ENCODE data around the gene WNT9A. TPM values are rescaled to one million over a fixed set of nuclear protein-coding genes. Genes with fewer than 3 reads are reported as not detected.
"Not testable (repeated sequence)": the region's sequence is repeated elsewhere in the genome, so short reads cannot be mapped to it uniquely, and the experiment has no call there.

WNT9A gene
- total RNA-seq, 6 donors from 2014 or later = 4.2 to 15.5 (median 10.9) TPM

DNA sequence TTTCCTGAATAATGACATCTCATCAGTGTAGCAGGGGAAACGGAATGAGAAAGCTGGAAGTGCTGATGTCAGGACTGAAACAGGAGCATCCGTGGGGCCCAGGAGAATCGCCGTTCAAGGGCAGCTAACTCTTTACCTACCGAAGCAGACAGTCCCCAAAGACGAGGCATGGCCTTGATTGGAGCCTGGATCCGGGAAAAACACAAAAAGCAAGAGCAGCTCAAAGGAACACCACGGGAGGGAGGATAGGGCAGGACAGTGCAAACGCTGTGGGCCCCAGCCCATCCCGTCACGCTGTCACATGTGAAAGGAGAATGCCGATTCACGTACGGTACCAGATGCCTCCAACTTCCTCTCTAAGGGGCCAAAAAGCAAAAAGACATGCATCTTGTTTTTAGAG is 34.9 kb downstream of the WNT9A start:
- ATAC-seq (ENCODE audit: low FRiP score in 2 of 2) = no peak
- TF ChIP-seq, protein P1, sequence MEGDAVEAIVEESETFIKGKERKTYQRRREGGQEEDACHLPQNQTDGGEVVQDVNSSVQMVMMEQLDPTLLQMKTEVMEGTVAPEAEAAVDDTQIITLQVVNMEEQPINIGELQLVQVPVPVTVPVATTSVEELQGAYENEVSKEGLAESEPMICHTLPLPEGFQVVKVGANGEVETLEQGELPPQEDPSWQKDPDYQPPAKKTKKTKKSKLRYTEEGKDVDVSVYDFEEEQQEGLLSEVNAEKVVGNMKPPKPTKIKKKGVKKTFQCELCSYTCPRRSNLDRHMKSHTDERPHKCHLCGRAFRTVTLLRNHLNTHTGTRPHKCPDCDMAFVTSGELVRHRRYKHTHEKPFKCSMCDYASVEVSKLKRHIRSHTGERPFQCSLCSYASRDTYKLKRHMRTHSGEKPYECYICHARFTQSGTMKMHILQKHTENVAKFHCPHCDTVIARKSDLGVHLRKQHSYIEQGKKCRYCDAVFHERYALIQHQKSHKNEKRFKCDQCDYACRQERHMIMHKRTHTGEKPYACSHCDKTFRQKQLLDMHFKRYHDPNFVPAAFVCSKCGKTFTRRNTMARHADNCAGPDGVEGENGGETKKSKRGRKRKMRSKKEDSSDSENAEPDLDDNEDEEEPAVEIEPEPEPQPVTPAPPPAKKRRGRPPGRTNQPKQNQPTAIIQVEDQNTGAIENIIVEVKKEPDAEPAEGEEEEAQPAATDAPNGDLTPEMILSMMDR (IDR thresholded peaks at IDR 0.05) = no peak
- TF ChIP-seq EP300 (IDR thresholded peaks at IDR 0.05) = no peak
- TF ChIP-seq POLR2A (IDR thresholded peaks at IDR 0.05) = no peak
- TF ChIP-seq POLR2AphosphoS5 (IDR thresholded peaks at IDR 0.05) = no peak
- H3K9me3 ChIP-seq = no peaks in the 10 kb centered on the region
- no peaks in the 10 kb centered on the region for H3K36me3 ChIP-seq
- no peak overlapping the region for H3K4me3 ChIP-seq
- WGBS, 2 donors = 51 to 62% methylated on average over 14 of the region's 14 CpGs
- no peaks in the 10 kb centered on the region for H3K4me1 ChIP-seq
- no peak for DNase-seq
- H3K27ac ChIP-seq = no peak overlapping the region
- no peaks in the 10 kb centered on the region for H3K27me3 ChIP-seq

DNA sequence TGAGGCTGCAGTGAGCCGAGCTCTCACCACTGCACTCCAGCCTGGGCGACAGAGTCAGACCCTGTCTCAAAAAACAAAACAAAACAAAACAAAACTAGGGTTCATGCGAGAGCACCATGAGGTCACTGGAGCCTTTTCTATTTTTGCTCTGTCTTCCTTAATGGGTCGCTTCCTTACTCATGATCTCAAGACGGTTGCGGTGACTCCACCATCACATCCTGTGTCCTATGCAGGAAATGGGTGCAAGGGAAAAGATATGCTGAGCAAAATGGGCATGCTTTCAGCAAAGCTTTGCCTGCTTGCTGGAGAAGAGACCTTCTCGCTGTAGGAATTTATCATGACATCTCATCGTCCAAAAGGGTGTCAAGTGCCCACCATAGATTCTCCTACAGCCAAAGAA is 36.4 kb downstream of the WNT9A start:
- Histone ChIP-seq H3K36me3 (no peaks in the 10 kb centered on the region), H3K9me3 (no peaks in the 10 kb centered on the region), H3K27ac (no peak overlapping the region), H3K27me3 (no peaks in the 10 kb centered on the region), H3K4me3 (no peak overlapping the region), H3K4me1 (no peaks in the 10 kb centered on the region)
- ATAC-seq (ENCODE audit: low FRiP score in 2 of 2) (no peak), DNase-seq (no peak)
- 80 to 85% methylated on average over 8 of the region's 8 CpGs for WGBS, 2 donors
- TF ChIP-seq POLR2AphosphoS5 (IDR thresholded peaks at IDR 0.05) = no peak
- TF ChIP-seq, protein P1 (IDR thresholded peaks at IDR 0.05) = no peak

DNA sequence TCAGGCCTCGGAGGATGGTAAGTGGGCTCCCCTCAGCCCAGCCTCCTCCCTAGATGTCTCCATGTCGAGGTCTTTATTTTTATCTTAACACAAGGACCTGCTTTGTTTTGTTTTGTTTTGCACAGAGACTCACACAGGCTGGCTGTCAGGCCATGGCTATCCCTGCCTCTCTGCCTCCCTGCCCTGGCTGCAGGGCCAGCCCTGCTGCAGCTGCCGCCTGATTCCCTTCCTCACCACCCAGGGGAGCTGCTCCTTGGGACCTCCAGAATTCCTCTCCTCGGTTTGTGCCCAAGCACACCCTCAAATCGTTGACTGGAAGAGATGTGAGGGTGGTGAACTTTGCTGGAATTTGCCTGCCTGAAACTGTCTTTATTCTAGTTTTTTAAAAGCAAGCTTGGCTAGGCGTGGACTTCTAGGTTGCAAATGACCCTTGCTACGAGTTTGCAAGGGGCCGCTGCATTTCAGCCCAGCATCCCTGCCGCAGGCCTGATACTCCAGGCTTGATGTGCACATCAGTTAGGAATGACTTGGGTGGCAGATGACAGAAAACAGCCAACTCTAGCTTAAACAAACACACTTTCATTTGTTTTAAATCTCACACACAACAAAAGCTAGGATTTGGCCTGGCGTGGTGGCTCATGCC is 37.1 kb downstream of the WNT9A start:
- no peaks in the 10 kb centered on the region for H3K4me1 ChIP-seq
- WGBS, 2 donors = 60 to 74% methylated on average over 8 to 10 of the region's 10 CpGs
- ATAC-seq (ENCODE audit: low FRiP score in 2 of 2) (no peak), DNase-seq (no peak)
- no peaks in the 10 kb centered on the region for H3K9me3 ChIP-seq
- H3K27ac ChIP-seq = no peak overlapping the region
- no peaks in the 10 kb centered on the region for H3K36me3 ChIP-seq
- no peak overlapping the region for H3K4me3 ChIP-seq
- TF ChIP-seq EP300 (IDR thresholded peaks at IDR 0.05) = no peak
- TF ChIP-seq, protein P1 (IDR thresholded peaks at IDR 0.05) = no peak
- no peak for TF ChIP-seq POLR2A (IDR thresholded peaks at IDR 0.05)
- TF ChIP-seq POLR2AphosphoS5 (IDR thresholded peaks at IDR 0.05) = no peak
- no peaks in the 10 kb centered on the region for H3K27me3 ChIP-seq

DNA sequence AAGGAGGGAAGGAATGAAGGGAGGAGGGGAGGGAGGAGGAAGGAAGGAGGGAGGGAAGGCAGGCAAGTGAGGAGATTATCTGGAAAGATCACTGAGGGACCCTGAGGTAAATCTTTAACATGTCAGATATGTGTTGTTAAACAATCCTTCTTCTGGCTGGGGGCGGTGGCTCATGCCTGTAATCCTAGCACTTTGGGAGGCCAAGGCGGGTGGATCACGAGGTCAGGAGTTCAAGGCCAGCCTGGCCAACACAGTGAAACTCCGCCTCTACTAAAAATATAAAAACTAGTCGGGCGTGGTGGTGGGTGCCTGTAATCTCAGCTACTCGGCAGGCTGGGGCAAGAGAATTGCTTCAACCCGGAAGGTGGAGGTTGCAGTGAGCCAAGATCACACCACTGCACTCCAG is 37.8 kb downstream of the WNT9A start:
- not testable (repeated sequence) for H3K27me3 ChIP-seq; H3K27ac ChIP-seq; ATAC-seq (ENCODE audit: low FRiP score in 2 of 2); DNase-seq; H3K36me3 ChIP-seq; H3K4me1 ChIP-seq; H3K4me3 ChIP-seq; H3K9me3 ChIP-seq
- 70 to 73% methylated on average over 5 to 8 of the region's 8 CpGs for WGBS, 2 donors

DNA sequence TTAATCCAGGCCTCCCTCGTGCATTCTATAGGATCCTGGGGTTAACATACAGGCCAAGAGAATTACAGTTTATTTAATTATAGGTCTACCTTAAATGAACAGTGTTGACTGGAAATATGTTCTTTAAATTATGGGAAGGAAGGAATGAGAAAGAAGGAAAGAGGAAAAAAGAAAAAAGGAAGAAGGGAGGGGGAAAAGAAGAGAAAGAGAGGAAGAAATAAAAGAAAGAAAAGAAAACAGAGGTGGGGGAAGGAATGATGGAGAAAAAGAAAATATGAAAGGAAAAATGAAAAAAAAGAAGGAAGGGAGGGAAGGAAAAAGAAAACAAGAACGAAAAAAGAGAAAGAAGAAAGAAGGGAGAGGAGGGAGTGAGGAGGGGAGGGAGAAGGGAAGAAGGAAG is 38.5 kb downstream of the WNT9A start:
- 70 to 73% methylated on average over 2 of the region's 2 CpGs for WGBS, 2 donors
- Histone ChIP-seq H3K27me3 (no peaks in the 10 kb centered on the region), H3K27ac (no peak overlapping the region), H3K9me3 (no peaks in the 10 kb centered on the region), H3K4me3 (no peak overlapping the region), H3K4me1 (no peaks in the 10 kb centered on the region), H3K36me3 (no peaks in the 10 kb centered on the region)
- TF ChIP-seq POLR2AphosphoS5 (IDR thresholded peaks at IDR 0.05) (no peak), POLR2A (IDR thresholded peaks at IDR 0.05) (no peak), EP300 (IDR thresholded peaks at IDR 0.05) (no peak)
- TF ChIP-seq, protein P1 (IDR thresholded peaks at IDR 0.05) = no peak
- ATAC-seq (ENCODE audit: low FRiP score in 2 of 2) (no peak), DNase-seq (no peak)

Measured in upper lobe of left lung (tissue), 6 donors.